SKM-1 treated with dmso at 0.1 percent for 144 hours (cell line): ENCODE results near the gene PIGZ.
A peak's percentile ranks its signal among the peaks of the same experiment; 100 is the strongest.

Experiments used
- DNase-seq: peaks from one replicate; lab custom pipeline; 2025; ENCODE audit not compliant: unreplicated experiment; lab: John Stamatoyannopoulos, UW

PIGZ gene

DNA sequence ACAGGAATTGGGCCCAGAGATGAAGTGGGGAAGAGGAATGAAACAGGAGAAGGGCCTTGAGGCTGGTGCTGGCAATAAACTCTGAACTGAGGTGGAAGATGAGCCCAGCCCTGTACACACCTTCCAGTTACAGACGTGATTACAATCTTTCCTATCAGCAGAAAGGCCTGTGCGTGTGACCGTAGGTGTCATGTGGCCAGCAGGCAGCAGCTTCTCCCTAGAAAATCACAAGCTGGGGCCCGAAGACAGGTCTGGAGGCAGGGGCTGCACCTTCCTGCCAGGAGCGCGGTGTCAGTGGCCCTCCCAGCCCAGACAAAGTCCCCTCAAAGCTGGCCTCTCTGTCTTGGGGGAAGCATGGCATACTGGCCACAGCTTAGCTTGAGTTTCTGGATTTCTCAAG, 16.7 kb upstream of the PIGZ start:
- DNase-seq, result no peak

DNA sequence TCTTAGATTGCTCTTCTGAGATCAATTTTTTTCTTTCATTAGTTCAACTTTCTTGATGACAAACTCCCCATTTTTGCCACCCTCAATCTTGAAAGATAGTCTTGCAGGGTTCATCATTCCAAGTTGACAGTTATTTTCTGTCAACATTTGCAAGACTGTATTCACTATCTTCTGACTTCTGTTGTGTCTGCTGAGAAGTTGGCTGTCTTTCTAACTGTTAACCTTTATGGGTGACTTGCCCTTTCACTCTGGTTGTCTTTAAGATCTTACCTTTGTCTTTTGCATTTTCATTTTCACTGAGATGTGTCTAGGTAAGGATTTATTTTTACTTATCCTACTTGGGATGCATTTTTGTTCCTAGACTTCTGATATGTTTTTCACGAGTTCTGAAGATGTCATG, 14.6 kb upstream of the PIGZ start:
- DNase-seq, result no peak

DNA sequence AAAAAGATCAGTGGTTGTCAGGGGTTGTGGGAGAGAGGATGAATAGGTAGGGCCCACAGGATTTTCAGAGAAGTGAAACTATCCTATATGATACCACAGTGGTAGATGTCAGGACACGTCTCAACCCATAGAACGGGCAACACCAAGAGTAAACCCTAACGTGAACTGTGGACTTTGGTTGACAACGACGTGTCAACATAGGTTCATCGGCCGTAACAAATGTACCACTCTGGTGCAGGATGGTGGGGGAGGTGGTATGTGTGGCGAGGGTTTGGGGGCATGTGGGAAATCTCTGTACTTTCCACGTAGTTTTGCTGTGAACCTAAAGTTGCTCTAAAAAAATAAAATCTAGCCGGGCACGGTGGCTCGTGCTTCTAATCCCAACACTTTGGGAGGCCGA, 13.0 kb upstream of the PIGZ start:
- no peak for DNase-seq

DNA sequence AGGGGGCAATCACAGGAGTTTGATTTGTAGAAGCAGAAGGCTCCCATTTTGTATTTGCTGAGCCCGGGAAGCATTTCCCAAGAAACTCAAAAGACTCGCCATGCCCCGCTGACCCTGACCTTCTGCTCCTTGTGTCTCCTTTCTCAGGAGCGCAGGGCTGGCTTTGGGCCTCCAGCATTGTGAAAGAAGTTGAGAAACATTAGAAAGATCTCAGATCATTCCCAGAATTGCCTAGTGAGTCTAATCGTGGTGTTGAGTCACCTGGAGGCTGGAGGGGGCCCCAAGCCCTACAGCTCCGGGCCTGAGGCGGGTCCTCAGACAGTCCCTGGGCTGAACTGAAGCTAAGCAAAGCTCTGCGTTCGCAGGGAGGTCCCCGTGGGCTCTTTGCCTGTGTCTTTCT, 10.9 kb upstream of the PIGZ start:
- no peak for DNase-seq

DNA sequence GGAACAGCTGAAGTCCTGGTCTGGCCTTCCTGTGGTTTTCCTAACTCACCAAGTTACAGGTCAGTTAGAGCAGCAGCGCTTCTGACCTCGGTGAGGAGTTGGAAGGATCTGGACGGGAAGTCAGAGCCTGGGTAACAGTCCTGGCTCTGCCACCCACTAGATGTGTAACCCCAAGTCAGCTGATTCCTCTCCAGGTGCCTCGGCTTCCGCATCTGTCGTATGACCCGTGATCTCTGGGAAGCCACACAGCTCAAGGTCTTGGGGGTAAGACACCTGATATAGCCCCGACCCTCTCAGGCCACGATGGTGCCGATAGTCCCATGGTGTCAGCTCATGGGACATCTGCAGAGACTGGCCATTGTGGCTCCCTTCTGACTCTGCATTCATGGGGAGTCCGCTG, 8.3 kb upstream of the PIGZ start:
- no peak for DNase-seq

DNA sequence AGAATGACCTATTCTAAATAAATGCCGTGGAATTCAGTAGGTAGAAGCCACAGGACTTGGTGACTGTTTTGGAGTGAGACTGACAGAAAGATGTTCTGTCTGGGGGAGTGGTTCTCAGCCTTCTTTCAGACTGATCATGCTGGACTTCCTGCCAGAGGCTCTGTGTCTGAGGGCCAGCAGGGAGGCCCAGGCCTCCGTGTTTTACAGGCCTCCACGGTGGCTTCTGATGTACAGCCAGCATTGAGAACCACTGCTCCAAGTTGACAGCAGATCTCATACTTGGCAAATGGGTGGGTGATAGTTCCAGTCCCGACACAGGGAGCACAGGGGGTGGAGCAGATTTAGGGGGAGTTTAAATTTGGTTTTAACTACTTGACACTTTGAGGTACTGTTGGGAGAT, 6.7 kb upstream of the PIGZ start:
- no peak for DNase-seq

DNA sequence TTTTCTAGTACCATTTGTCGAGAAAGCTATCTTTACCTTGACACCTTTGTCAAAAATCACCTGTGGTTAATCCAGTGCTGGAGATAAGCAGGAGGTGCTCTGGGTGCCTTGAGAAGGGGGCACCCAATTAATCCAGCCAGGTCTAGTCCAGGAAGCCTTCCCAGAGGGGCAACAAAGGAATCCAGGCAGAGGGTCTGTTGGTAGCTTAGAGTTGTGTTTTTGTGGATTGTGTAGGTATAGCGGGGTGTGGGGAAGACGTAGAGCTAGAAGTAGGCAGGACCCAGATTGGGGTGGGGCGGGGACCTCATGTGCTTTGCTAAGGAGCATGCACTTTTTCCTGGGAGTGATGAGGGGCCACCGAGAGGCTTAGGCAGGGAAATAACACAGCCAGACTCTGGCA, 6.0 kb upstream of the PIGZ start:
- DNase-seq, result no peak

DNA sequence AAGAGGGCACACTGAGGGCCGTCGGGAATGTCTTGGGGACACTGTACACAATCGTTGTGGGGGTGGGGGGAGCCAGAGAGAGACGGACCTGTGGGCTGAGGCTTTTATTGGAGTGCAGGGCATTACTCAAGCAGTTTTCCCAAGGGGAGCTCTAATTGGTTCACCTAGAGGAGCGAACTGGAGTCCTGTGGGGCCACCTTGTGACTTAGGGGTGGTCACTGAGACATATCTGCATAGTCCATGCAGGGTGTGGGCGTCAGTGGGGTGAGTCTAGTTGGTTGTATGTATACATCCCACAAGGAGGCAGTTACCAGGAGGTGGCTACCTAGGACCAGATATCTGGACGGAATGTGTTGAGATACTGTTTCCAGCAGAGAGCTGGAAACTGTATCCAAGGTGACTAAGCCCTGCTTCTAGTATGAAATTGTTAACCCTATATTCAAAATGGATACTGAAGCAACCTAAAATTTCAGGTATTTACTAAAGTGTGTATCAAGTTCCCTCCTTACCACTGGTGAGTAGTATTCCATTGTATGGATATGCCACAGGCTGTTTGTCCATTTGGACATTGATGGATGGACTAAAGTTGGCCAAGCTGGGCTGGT, 2.6 kb upstream of the PIGZ start:
- DNase-seq, result no peak

DNA sequence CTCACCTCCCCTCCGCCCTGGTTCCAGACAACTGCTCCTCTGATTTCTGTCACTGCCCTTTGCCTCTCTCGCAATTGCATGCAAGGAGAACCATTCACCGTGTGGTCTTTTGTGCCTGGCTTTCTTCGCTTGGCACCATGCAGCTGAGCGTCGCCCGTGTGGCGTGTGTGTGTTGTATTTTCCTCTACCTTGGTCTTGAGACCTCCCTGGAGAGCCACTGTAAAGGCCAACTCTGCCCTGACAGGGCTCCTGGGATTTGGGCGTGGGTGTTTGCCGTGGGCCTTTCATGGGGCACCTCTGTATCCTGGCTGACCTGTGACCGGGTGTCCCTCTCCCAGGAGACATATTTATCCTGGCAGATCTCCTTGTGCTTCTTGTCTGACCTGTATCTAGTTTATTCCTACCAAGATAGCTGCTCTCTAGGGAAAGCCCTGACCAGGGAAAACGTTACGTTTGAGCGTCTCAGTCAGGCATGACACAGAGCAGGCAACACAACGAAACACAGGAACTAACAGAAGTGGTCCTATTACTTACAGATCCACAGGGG, 2.0 kb upstream of the PIGZ start:
- no peak for DNase-seq

DNA sequence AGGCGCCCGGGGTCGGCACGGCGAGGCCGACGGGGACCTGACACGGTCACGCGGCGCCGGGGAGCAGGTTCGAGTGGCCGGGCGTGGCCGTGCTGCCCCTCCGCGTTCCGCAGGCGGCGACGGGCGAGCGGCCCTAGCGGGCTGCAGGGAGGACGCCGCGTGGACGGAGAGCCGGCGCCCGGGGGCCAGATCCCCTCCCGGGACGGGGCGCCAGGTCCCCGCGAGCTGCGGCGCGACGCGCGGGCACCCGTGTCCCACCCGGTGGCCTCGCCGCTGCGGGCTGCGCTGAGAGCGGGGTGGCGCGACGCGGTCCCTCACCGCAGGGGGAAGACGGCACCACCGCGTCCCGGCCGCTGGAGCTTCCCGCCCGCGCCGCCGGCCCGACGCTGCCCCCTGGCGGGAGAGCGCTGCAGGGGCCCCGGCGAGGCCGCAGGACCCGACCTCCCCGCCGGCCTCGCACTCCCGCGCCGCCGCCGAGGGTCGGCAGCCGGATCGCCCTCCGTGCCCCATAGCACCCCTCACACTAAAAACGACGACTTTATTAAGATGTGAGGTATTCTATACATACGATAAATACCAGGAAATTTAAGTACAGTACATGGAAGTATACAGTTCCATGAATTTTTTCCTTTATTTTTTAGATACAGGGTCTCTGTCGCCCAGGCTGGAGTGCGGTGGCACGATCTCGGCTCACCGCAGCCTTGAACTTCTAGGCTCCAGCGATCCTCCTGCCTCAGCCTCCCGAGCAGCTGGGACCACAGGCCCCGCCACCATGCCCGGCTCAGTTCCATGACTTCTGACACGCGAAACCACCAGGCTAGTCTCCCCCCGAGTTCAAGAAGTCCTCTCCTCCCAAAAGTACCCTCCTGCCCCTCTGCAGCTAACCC, 1.3 kb upstream of the PIGZ start:
- DNase-seq, result peak; percentile 40

DNA sequence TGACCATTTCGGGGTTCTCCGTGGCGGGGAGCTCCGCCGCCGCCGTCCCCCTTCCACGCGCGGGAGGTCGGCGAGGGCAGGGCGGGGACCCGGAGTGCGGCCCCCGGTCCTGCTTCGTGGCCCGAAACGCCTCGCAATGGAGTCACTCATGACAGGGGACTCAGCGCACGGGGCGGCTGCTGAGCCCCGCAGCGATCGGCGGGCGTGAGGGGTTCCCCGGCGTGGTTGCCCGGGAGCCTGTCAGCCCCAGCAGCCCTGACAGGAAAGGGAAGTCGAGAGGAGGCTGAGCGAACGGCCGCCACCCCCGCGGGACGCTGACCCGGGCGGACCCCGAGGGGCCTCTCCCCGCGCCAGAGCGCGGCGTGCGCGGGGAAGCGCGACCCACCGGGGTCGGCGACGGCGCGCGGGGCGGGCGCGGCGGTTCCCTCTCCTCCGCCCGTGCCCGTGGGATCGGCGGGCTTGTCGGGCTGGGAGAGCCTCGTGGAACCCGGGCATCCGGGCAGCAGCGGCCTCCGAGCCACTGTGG, 564 bp upstream of the PIGZ start:
- peak; percentile 33 for DNase-seq

DNA sequence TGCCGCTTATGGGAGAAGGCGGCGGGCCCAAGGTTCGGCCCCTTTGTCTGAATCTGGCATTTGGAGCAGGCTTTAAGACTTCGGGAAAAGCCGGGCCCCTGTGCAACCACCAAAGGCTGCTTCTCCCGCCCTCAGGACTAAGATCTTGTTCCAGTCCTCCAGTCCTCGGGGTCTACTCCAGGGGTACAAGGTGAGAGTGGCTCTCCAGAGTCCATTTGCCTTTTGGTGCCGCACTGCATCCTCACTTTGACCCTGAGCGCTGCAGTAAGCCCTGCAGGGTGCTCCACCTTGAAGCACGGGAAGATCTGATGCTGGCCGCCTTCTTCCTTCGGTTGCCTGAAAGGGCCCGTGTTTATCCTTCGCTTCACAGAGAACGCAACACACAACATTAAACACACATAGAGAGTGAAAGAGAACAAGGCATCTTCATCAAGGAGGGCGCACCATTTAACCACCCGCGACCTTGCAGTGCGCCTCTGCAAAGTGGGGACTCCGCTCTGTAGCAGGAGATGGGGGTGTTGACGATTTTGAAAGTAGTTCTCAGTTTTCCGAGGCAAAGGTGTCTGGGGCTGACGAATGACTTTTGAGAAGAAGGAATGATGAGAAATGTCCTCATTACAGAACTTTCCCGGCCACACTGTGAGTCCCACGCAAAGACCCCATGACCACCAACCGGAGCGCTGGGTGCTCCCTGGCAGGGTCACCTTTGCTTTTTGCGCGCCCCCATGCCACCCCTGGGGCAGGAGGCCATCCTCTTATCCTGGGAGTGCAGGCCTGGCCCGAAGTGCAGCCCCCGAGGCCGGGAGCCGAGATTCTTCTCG, 1.0 kb downstream of the PIGZ start:
- DNase-seq, result no peak

DNA sequence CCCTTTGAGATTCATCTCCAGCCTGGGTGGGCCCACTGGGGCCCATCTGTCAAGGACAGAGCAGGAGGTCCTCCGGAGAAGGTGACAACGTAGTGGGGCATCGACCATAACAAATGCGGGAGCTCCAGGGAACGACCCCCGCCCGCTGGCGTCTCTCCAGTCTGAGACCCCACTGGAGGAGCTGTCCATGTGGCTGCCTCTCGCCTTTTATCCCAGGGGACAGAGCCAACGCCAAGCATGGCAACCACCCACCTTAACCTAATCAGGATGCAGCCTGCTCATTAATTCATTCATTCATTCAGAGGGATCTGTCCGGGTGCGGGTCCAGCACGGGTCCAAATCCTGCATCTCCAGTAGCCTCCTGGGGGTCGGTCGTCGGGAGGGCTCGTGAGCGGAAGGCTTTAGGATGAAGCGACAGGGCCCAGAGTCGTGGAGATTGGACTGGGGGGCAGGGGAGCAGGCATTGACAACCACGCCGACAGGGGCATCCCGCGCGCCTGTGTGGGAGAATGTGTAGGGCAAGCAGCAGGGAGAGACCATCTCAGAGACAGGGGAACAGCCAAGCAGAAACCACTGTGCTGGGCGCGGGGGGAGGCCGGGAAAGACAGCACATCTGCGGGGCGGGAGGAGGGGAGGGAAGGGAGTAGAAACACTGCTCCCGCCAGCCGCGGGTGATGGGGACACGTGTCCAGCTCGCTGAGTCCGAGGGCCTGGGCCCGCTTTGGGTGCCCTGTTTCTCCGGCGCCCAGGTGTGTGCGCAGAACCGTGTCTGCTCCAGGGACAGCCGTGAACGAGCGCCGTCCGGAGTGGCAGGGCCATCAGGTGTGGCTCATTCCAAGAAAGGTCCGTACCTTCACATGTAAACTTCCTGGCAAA, 1.9 kb downstream of the PIGZ start:
- no peak for DNase-seq

DNA sequence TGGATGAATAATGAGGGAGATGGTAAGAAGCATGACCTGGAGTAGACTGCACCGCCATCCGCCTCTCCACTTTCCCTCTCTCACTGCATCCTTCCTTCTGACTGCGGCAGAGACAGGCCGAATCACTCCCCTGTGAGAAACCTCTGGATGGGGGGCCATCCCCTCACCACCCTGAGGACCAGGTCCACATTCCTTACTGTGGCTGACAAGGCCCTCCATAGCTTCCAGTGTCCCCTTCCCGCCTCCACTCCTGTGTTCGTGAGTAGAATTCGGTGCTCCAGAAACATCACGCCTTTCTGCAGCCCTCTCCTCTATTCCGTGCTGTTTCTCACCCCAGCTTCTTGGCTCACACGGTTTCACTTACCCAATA, 2.8 kb downstream of the PIGZ start:
- DNase-seq, result no peak

DNA sequence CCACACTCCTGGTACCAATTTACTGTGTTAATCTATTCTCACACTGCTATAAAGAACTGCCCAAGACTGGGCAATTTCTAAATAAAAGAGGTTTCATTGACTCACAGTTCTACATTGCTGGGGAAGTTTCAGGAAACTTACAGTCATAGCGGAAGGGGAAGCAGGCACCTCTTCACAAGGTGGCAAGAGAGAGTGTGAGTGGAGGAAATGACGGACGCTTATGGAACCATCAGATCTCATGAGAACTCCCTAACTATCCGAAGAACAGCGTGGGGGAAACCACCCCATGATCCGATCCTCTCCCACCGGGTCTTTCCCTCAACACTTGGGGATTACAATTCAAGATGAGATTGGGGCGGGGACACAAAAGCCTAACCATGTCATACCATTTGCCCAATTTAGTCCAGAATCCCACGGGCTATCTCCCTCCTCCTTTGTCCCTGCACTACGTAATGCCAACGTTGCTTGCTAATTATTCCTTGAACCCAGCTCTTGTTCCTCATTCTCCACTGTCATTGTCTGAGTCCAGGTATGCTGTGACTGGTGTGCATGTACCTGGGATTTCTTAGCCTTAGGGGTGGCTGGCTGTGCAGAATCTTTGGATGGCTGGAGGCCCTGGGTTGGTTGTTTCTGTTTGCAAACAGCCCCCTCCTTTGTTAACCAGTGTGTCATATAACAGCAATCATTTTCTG, 3.4 kb downstream of the PIGZ start:
- DNase-seq, result no peak

DNA sequence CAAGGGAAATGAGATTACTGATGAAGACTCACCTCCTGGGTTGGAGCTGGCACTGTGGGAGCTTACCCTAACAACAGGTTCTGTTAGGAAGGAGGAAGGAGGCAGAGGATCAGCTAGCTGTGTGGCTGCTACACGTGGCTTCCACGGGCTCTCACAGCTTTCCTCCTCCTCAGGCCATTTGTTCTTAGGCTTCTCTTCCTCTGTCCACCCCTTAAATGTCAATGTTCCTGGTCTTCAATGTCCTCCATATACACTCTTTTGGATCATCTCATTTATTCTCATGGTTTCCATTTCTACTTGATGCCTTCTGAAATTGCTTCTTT, 5.0 kb downstream of the PIGZ start:
- DNase-seq, result no peak

DNA sequence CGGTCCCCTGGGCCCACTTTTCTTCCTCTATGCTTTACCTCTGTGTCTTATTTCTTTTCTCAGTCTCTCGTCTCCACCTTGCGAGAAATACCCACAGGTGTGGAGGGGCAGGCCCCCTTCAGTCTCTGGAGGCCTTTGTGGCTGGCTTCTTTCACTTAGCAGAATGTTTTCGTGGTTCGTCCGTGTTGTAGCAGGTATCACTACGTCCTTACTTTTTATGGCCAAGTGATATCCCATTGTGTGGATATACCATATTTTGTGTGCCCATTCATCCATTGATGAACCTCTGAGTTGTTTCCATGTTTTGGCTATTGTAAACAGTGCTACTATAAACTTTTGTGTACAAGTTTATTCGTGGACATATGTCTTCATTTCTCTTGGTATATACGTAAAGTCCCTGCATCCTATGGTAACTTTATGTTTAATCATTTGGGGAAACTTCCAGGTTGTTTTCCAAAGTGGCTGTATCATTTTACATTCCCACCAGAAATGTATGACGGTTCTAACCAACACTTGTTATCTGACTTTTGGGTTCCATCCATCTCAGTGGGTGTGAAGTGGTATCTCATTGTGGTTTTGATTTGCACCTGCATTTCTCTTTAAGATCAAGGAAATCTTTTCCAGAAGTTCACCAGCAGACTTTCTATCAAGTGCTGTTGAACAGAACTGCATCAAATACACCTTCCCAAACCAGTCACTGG, 5.6 kb downstream of the PIGZ start:
- DNase-seq, result no peak

DNA sequence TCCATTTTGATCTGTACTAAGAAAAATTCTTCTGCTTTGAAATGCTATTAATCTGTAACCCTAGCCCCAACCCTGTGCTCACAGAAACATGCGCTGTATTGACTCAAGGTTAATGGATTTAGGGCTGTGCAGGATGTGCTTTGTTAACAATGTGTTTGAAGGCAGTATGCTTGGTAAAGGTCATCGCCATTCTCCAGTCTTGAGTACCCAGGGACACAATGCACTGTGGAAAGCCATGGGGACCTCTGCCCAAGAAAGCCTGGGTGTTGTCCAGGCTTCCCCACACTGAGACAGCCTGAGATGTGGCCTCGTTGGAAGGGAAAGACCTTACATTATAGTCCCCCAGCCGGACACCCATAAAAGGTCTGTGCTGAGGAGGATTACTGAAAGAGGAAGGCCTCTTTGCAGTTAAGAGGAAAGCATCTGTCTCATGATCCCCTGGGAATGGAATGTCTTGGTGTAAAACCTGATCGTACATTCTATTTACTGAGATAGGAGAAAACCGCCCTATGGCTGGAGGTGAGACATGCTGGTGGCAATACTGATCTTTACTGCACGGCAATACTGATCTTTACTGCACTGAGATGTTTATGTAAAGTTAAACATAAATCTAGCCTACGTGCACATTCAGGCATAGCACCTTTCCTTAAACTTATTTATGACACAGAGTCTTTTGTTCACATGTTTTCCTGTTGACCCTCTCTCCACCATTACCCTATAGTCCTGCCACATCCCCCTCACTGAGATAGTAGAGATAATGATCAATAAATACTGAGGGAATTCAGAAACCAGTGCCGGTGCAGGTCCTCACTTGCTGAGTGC, 6.3 kb downstream of the PIGZ start:
- no peak for DNase-seq

DNA sequence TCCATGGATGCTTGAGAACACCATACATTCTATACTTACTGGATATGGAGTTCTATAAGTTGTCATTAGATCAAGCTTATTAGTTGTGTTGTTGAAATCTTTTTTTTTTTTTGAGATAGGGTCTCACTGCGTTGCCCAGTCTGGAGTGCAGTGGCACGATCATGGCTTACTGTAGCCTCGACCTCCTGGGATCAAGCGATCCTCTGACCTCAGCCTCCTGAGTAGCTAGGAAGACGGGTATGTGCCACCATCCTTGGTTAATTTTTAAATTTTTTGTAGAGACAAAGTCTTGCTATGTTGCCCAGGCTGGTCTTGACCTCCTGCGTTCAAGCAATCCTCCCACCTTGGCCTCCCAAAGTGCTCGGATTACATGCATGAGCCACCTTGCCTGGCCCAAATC, 13.8 kb downstream of the PIGZ start:
- DNase-seq, result no peak
